ENCODE data around the gene ADIPOR1.

The ADIPOR1 gene

GRCh38 chr1:202892501-202892900 is 65.6 kb downstream of the ADIPOR1 start:
- no peak for DNase-seq (ENCODE audit: low read depth in 2 of 2)
- no peak for TF ChIP-seq CTCF (IDR thresholded peaks at IDR 0.05; ENCODE audit: low read depth, low read length)
- no peak overlapping the region for H3K4me3 ChIP-seq (replicated peaks in 1 of 2; ENCODE audit: low read depth in 2 of 2, low read length in 2 of 2)
